GM19455 (cell line): ENCODE measurements around the gene GABRE.
"Not testable (repeated sequence)": the region's sequence is repeated elsewhere in the genome, so short reads cannot be mapped to it uniquely, and the experiment has no call there.

Experiments used
- ATAC-seq: cut with Tn5 transposase; IDR thresholded peaks from one replicate; pipeline ENCODE4 v1.9.1; 2021; ENCODE audit not compliant: unreplicated experiment

The GABRE gene

DNA sequence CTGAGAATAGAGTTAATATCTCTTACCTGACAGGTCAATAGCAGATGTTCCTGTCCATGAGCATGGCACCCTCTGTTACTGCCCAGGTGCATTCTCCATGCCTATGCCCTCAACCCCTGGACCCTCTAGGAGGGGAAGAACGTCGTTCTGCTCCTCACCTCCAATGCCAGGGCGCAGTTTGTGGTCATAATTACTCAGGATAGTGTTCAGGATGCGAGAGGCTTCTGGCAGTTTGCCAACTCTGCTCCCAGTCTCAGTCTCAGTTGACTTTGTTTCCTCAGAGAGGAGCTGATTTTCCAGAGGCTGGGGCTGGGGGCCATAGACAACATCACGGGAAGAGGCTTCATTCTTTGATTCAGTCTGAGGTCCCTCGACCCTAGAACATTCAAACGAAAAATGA is 4.4 kb downstream of the GABRE start:
- ATAC-seq: no peak

DNA sequence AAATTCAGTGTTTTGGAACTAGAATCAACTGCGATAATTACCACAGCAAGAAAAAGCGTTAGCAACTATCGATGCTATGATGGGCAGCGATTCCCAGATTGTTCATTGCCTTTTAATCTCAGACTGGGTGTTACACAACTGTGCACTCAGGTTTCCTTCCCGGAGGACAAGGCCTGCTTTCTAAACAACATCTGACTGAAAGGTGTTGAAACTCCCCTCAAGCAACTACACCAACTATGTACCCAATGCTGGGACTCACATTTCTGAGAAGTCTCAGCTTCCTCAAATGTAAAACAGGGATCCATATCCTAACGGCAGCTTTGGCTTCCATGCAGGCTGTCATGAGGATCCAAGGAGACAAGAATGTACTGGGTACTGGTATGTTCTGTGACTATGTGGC is 8.2 kb downstream of the GABRE start:
- ATAC-seq: no peak

DNA sequence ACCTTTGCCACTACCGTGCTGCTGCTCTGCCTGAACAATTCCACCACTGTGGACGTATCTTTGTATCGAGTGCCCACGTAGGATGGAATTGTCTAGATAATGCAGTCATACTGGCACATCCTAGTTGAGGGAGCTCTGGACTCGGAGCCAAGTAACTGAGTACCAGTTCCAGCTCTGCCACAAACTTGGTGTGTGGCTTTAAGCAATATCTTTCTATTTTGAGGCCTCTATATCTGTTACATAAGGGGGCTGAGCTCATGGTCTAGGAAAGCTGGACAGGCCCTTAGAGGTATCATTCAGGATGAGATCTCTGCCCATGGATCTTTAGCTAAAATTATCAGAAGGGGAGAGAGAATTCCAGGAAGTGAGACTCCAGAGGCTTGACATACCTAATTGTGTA is 12.4 kb downstream of the GABRE start:
- no peak for ATAC-seq

DNA sequence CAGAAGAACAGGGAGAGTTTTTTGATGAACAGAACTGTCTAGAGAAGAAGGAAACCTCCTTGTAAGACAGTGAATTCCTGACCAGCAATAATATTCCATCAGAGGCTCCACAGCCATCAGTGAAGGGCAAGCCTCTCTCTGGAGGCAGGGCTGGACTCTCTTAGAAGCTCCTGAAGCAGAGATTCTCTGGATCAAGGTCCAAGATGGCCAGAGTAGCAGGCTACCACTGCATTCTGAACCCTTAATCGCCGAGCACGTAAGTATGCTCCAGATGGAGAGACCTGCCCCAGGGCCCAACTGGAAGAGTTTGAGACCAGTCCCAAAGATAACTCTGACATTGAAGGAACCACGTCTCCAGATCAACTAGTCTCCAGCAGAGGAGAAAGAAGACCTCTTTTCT is 16.4 kb downstream of the GABRE start:
- no peak for ATAC-seq

DNA sequence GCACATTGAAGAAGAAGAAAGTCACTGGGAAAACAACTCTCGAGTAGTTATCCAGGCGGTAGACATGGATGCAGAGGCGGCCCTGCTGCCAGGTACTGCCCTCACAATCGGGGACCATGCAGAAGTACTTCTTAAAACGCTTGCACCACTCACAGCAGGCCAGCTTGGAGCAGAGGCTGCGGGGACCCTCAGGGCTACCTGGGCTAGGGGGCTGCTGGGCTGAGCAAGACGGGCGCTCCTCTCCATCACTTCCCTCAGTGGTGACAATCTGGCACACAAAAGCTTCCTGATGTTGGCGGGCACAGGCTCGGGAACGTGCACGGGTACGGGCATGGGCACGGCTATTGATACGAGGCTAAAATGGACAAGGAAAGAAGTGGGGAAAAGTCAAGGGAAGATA is 19.7 kb downstream of the GABRE start:
- ATAC-seq: no peak

DNA sequence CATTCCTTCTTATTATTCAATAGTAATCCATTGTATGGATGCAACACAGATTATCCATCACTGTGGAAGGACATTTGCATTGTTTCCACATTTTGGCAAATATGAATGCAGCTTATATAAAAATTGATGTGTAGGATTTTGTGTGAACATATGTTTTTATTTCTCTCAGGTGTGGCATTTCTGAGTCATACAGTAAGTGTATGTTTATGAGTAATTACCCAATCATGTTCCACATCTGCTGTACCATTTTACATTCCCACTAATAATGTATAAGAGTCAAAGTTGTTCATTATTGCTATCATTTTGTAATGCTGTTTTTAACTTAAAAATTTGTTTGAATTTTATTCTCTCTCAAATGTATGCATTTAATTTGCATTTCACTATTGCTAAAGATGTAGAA is 36.3 kb downstream of the GABRE start:
- ATAC-seq: no peak

DNA sequence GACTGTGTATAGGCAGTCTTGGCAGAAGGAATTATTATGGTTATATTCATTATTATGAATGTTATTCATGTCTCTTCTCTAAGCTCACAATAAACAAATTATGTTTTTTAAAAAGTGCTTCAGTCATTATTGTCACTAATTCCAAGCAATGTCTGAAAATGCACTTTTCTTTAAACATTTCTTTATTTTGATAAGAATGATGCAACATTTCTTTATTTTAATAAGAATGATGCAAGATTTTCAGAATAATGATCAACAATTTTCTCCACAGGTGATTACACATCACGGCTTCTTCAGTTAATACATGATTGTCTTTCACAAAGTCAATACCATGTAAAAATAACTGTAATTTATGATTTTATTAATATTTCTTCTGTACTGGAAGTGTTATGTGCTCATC is 39.1 kb downstream of the GABRE start:
- ATAC-seq: no peak

DNA sequence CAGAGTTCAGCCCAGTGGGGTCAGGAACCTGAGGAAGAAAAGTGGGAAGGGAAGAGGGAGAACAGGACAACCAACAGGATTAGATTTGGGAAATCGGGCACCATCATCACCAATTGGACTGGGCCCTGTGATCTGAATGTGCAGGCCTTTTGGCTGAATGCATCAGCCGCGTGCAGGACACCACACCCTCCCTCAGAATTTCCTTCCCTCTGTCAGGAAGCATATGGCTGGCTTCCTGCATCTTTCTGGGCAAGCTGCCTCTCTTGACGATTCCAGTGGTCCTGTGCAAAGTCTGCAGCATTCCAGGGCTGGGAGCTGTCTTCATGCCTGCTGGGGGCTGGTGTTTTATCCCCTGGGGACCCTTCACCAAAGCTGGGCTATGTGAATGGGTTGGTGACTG is 45.4 kb downstream of the GABRE start:
- ATAC-seq: no peak

DNA sequence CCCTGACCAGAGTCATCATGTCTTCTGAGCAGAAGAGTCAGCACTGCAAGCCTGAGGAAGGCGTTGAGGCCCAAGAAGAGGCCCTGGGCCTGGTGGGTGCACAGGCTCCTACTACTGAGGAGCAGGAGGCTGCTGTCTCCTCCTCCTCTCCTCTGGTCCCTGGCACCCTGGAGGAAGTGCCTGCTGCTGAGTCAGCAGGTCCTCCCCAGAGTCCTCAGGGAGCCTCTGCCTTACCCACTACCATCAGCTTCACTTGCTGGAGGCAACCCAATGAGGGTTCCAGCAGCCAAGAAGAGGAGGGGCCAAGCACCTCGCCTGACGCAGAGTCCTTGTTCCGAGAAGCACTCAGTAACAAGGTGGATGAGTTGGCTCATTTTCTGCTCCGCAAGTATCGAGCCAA is 50.8 kb downstream of the GABRE start:
- no peak for ATAC-seq

DNA sequence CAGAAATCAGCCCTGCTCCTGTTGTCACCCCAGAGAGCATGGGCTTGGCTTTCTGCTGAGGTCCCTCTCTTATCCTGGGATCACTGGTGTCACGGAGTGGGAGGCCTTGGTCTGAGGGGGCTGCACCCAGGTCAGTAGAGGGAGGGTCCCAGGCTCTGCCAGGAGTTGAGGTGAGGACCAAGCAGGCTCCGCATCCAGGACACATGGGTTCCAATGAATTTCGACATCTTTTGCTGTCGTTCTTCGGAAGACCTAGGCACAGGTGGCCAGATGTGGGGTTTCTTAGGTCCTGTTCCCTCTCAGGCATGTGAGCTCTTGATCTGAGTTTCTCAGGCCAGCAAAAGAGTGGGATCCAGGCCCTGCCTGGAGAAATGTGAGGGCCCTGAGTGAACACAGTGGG is 51.8 kb downstream of the GABRE start:
- ATAC-seq: no peak

DNA sequence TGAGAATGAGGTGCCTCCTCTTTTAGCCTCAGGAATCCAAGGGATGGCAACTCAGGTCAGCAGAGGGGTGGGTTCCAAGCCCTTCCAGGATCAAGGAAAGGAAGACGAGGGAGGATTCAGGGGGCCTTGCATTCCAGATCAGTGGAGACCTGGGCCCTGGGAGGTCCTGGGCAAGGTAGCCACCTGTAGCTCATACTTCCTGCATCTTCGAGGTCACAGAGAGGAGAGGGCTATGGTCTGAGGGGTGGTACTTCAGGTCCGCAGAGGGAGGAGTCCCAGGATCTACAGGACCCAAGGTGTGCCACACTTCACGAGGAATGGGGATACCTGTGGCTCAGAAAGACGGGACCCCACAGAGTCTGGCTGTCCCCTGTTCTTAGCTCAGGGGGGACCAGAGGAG is 52.6 kb downstream of the GABRE start:
- no peak for ATAC-seq

DNA sequence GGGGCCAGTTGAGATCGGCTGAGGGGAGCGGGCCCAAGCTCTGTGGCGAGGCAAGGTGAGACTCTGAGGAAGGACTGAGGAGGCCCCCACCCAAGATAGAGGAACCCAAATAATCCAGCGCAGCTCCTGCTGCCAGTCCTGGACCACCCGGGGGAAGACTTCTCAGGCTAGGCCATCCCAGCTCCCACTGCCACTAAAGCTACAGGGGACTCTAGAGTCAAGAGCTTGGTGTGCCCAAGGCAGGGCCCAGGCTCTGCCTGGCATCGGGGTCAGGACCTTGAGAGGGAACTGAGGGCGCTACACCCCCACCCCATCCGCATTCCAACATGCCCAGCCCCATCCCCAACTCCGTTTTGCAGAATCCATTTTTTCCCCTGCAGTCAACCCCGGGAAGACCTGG is 53.2 kb downstream of the GABRE start:
- ATAC-seq: no peak

DNA sequence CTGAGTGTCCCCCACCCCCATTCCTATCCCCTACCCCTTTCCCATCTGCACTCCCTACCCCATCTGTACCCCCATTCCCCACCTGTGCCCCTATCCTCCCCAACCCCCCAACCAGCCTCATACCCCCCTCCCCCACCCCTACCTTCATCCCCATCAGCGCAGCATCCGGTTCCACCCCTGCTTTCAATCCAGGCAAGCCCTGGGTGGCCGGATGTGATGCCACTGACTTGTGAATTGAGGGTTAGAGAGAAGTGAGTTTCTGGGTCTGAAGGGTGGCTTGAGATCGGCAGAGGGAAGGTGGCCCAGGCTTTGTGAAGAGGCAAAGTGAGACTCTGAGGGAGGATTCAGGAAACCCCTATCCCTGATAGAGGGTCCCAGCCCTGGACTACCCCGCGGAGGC is 53.9 kb downstream of the GABRE start:
- no peak for ATAC-seq

DNA sequence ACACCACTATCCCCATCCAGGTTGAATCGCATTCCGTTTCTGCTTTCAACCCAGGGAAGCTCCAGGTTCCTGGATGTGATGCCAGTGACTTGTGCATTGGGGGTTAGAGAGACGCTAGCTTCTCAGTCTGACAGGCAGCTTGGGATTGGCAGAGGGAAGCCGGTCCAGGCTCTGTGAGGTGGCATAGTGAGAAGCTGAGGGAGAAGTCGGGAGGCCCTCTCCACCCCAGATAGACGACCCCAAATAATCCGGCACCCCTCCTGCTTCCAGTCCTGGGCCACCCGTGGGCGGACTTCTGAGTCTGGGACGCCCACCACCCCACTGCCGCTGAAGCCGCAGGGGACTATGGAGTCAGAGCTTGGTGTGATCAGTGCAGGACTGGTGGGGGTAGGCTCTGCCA is 54.4 kb downstream of the GABRE start:
- ATAC-seq: no peak

DNA sequence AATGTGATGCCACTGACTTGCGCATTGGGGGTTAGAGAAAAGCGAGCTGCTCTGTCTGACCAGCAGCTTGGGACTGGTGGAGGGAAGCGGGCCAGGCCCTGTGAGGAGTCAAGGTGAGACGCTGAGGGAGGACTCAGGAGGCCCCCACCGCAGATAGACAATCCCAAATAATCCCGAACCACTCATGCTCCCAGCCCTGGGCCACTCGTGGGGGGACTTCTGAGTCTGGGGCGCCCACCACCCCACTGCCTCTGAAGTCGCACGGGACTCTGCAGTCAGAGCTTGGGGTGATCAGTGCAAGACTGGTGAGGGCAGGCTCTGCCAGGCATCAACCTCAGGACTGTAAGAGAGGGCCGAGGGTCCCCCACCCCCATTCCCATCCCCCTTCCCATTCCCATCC is 54.9 kb downstream of the GABRE start:
- ATAC-seq: no peak

DNA sequence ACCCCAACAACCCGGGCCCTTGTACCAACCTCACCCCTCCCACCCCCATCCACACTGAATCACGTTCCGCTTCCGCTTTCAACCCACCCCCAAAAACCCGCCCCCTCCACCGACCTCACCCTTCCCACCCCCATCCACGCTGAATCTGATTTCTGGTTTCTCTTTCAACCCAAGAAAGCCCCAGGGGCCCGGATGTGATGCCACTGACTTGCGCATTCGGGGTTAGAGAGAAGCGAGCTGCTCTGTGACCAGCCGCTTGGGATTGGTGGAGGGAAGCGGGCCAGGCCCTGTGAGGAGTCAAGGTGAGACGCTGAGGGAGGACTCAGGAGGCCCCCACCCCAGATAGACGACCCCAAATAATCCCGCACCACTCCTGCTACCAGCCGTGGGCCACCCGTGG is 55.7 kb downstream of the GABRE start:
- ATAC-seq: not testable (repeated sequence)

DNA sequence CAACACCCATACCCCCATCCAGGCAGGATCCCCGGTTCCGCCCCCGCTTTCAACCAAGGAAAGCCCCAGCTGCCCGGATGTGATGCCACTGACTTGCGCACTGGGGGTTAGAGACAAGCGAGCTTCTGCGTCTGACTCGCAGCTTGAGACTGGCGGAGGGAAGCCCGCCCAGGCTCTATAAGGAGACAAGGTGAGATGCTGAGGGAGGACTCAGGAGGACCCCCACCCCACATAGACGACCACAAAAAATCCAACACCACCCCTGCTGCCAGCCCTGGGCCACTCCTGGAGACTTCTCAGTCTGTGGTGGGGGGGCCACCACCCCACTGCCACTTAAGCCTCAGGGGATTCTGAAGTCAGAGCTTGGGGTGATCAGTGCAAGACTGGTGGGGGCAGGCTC is 61.7 kb downstream of the GABRE start, which contains the start of gene MAGEA4:
TSS of gene MAGEA4 (plus strand) at position 110 of the 400 bp plus-strand sequence. CDS start 10,776 bp downstream, outside the sequence.
- no peak for ATAC-seq

DNA sequence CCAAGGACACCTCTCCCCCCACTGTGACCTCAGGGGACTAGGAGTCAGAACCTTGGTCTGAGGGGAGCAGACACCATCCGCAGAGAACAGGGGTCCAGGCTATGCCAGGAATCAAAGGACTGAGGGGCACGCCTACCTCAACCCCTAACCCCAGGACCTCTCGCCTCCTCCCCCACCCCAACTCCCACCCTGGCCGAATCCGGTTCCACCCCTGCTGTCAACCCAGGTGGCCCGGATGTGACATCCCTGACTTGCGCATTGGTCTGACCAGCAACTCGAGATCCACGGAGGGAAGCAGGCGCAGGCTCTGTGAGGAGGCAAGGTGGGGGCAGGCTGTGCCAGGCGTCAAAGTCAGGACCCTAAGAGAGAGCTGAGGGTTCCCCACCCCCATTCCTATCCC is 62.3 kb downstream of the GABRE start:
- ATAC-seq: no peak

DNA sequence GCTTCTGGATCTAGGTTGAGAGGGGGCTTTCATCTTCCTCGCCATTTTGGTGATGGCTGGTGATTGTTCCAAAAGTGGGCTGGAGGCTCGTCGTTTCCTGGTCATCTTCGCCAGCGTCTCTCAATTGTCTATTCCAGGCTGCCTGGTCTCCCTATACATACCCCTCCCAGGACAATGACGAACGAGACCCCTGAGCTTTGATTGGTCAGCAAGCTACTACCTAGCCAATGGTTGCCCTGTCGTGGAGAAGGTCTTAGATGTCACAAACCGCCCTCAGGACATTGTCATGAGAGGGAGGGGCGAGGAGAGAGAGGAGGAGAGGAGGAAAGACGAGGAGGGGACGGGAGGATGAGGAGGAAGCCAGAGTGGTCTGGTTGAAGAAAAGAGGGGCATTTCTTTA is 69.5 kb downstream of the GABRE start:
- no peak for ATAC-seq
